GM10847 (cell line): Measurements from ENCODE around the gene XPO6.

Source experiments
- POLR2A ChIP-seq: IDR thresholded peaks from 2 replicates; pipeline ENCODE4 v1.6.1; 2011; ENCODE audit not compliant: insufficient read length; ENCODE audit errors: extremely low read depth

The XPO6 gene

GRCh38 chr16:28062847-28063521 lies 148.8 kb downstream of the XPO6 start:
- no peak for TF ChIP-seq POLR2A

- no peak for TF ChIP-seq POLR2A
Measured at GRCh38 chr16:28062261-28062846, 149.4 kb downstream of the XPO6 start.

- TF ChIP-seq POLR2A: no peak
Measured at GRCh38 chr16:28061352-28062101, 150.2 kb downstream of the XPO6 start.

GRCh38 chr16:28059841-28060575 lies 151.8 kb downstream of the XPO6 start:
- TF ChIP-seq POLR2A: no peak

GRCh38 chr16:28058839-28059589 lies 152.8 kb downstream of the XPO6 start:
- no peak for TF ChIP-seq POLR2A

GRCh38 chr16:28057949-28058348 lies 153.8 kb downstream of the XPO6 start:
- TF ChIP-seq POLR2A: no peak

GRCh38 chr16:28053461-28053860 lies 158.3 kb downstream of the XPO6 start:
- no peak for TF ChIP-seq POLR2A

- no peak for TF ChIP-seq POLR2A
Measured at GRCh38 chr16:28052274-28053128, 159.3 kb downstream of the XPO6 start.

GRCh38 chr16:28051486-28051885 lies 160.3 kb downstream of the XPO6 start:
- TF ChIP-seq POLR2A: no peak
